Fibroblast of lung (primary cell): ENCODE data around the gene FERMT1.

Experiments used
- EZH2 ChIP-seq: IDR thresholded peaks from 2 replicates; pipeline ENCODE4 v1.5.1; 2012; ENCODE audit warnings: low read length, control low read depth, mild to moderate bottlenecking; ENCODE audit errors: missing control alignments
- TF ChIP-seq, protein P1 (sequence below), 2 donors: IDR thresholded peaks in 1 of 2; conservative IDR thresholded peaks in 1 of 2; 1 replicate in 1 of 2; 2 replicates in 1 of 2; pipeline ENCODE4 v1.5.1; 2011 to 2012; ENCODE audit warnings: low read length in 2 of 2, control low read depth in 1 of 2, inconsistent platforms in 1 of 2, low read depth in 1 of 2, mild to moderate bottlenecking in 1 of 2

DNA sequence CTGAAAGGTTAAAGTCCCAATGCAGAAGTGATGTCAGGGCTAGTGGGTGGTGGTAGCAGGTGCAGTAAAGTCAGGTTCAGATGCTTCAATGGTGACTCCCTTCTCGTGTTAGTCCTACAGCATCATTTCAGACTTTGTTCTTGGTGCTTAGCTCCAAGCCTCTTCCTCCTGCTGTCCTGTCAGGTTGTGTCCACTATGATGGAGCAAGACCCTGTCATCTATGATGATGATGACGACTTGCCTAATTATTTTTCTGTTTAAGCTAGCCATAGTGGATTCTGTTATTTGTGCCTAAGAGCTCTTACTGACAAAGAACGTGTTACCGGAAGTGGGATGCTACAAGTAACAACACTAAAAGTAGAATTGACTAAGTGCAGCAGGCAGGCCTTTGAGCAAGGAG lies 5.0 kb upstream of the FERMT1 start:
- TF ChIP-seq, protein P1, sequence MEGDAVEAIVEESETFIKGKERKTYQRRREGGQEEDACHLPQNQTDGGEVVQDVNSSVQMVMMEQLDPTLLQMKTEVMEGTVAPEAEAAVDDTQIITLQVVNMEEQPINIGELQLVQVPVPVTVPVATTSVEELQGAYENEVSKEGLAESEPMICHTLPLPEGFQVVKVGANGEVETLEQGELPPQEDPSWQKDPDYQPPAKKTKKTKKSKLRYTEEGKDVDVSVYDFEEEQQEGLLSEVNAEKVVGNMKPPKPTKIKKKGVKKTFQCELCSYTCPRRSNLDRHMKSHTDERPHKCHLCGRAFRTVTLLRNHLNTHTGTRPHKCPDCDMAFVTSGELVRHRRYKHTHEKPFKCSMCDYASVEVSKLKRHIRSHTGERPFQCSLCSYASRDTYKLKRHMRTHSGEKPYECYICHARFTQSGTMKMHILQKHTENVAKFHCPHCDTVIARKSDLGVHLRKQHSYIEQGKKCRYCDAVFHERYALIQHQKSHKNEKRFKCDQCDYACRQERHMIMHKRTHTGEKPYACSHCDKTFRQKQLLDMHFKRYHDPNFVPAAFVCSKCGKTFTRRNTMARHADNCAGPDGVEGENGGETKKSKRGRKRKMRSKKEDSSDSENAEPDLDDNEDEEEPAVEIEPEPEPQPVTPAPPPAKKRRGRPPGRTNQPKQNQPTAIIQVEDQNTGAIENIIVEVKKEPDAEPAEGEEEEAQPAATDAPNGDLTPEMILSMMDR (conservative IDR thresholded peaks at IDR 0.05 in 1 of 2, IDR thresholded peaks at IDR 0.05 in 1 of 2; ENCODE audit: low read depth in 1 of 2, low read length in 2 of 2), result no peak
- no peak for TF ChIP-seq EZH2
